Keratinocyte (primary cell): ENCODE measurements around the gene BCAS1. TPM values are rescaled to one million over a fixed set of nuclear protein-coding genes. Genes with fewer than 3 reads are reported as not detected.
A peak's percentile ranks its signal among the peaks of the same experiment; 100 is the strongest.

Source experiments
- DNase-seq: peaks from one replicate; pipeline ENCODE4 v3.0.0-alpha.2; 2011; ENCODE audit warnings: low read depth, missing footprints, low spot score
- FAIRE-seq: peaks from 2 replicates; lab custom pipeline; 2011; peaks lifted over from hg19 to GRCh38; lab: Jason Lieb, UNC
- H2AFZ ChIP-seq: 2 replicates; pipeline ENCODE4 v1.6.0; 2012; ENCODE audit warnings: low read length, control low read depth, inconsistent platforms; ENCODE audit not compliant: control insufficient read depth
- H3K27ac ChIP-seq: 2 replicates; pipeline ENCODE4 v1.5.1; 2011; ENCODE audit warnings: low read length; ENCODE audit not compliant: control insufficient read depth, insufficient read depth
- H3K27me3 ChIP-seq: 3 replicates; pipeline ENCODE4 v1.6.0; 2011; ENCODE audit warnings: low read length; ENCODE audit not compliant: control insufficient read depth, insufficient read depth; ENCODE audit errors: extremely low read depth
- H3K36me3 ChIP-seq, 2 experiments: 2 replicates in 1 of 2; 3 replicates in 1 of 2; pipeline ENCODE4 v1.5.1; 2011; ENCODE audit warnings: low read length in 2 of 2, mild to moderate bottlenecking in 1 of 2; ENCODE audit not compliant: control insufficient read depth in 2 of 2, insufficient read depth in 2 of 2; ENCODE audit errors: extremely low read depth in 1 of 2
- H3K4me1 ChIP-seq: 3 replicates; pipeline ENCODE4 v1.5.1; 2011; ENCODE audit warnings: low read length; ENCODE audit not compliant: control insufficient read depth, insufficient read depth; ENCODE audit errors: extremely low read depth
- H3K4me2 ChIP-seq: 3 replicates; pipeline ENCODE4 v1.6.0; 2011; ENCODE audit warnings: low read depth, low read length; ENCODE audit not compliant: control insufficient read depth, insufficient read depth; ENCODE audit errors: extremely low read depth
- H3K4me3 ChIP-seq, 3 experiments: fragments of 200-600 bp in 1 of 3; sonication (generic) in 1 of 3; 2 replicates in 2 of 3; 3 replicates in 1 of 3; pipeline ENCODE4 v1.5.1; 2011 to 2016; ENCODE audit warnings: low read length in 3 of 3, mild to moderate bottlenecking in 3 of 3, control low read depth in 2 of 3, inconsistent platforms in 1 of 3, low read depth in 1 of 3, mixed read lengths in 1 of 3, mixed run types in 1 of 3, moderate library complexity in 1 of 3; ENCODE audit not compliant: control insufficient read depth in 2 of 3, insufficient read depth in 2 of 3; ENCODE audit errors: extremely low read depth in 1 of 3
- H3K79me2 ChIP-seq: 2 replicates; pipeline ENCODE4 v1.6.0; 2012; ENCODE audit warnings: low read length; ENCODE audit not compliant: control insufficient read depth, insufficient read depth
- H3K9ac ChIP-seq: 3 replicates; pipeline ENCODE4 v1.6.0; 2011; ENCODE audit warnings: low read length; ENCODE audit not compliant: control insufficient read depth, insufficient read depth; ENCODE audit errors: extremely low read depth
- H3K9me1 ChIP-seq: 3 replicates; pipeline ENCODE4 v1.6.0; 2011; ENCODE audit warnings: low read length; ENCODE audit not compliant: control insufficient read depth, insufficient read depth; ENCODE audit errors: extremely low read depth
- H3K9me3 ChIP-seq: 2 replicates; pipeline ENCODE4 v1.5.1; 2012; ENCODE audit warnings: low read depth, low read length; ENCODE audit not compliant: control insufficient read depth
- H4K20me1 ChIP-seq: 3 replicates; pipeline ENCODE4 v1.6.0; 2011; ENCODE audit warnings: low read length; ENCODE audit not compliant: control insufficient read depth, insufficient read depth; ENCODE audit errors: extremely low read depth
- EZH2 ChIP-seq: IDR thresholded peaks from one replicate; pipeline ENCODE4 v1.6.1; 2012; ENCODE audit warnings: inconsistent platforms, mild to moderate bottlenecking, low read length, moderate library complexity
- dilution Hi-C: fragments of 300-500 bp; cut with MboI; formaldehyde crosslinking; loops from one replicate; pipeline ENCODE4 v1.7.0; 2020; ENCODE audit warnings: low sequenced_read_pairs; ENCODE audit not compliant: extremely low pct_ligation_motif_present
- polyA plus RNA-seq, 5 experiments: library from polyadenylated mRNA; depleted of rRNA in 3 of 5; stranded (reverse) in 3 of 5; stranded (forward) in 1 of 5; unstranded in 1 of 5; fragments of >200 nt; gene quantifications; 1 replicate in 1 of 5; 2 replicates in 3 of 5; 3 replicates in 1 of 5; pipeline versions ENCODE4 v1.2.1 to v1.2.3, GENCODE V29; 2011 to 2012; ENCODE audit warnings: missing spikeins in 2 of 5, low read depth in 1 of 5, low replicate concordance in 1 of 5
- TF ChIP-seq, protein P1 (sequence below), 3 experiments: IDR thresholded peaks in 1 of 3; conservative IDR thresholded peaks in 1 of 3; optimal IDR thresholded peaks in 1 of 3; 2 replicates in 2 of 3; 3 replicates in 1 of 3; pipeline versions ENCODE3 to v1.5.1; 2011; ENCODE audit warnings: low read length in 3 of 3, mild to moderate bottlenecking in 3 of 3, moderate library complexity in 2 of 3, control low read depth in 1 of 3, inconsistent platforms in 1 of 3; ENCODE audit not compliant: insufficient read depth in 2 of 3; ENCODE audit errors: extremely low read depth in 1 of 3

The BCAS1 gene
- polyA plus RNA-seq, 1 donor (not counting 4 experiments of a cell fraction or from before 2014, with no cell fraction given), result not detected

DNA sequence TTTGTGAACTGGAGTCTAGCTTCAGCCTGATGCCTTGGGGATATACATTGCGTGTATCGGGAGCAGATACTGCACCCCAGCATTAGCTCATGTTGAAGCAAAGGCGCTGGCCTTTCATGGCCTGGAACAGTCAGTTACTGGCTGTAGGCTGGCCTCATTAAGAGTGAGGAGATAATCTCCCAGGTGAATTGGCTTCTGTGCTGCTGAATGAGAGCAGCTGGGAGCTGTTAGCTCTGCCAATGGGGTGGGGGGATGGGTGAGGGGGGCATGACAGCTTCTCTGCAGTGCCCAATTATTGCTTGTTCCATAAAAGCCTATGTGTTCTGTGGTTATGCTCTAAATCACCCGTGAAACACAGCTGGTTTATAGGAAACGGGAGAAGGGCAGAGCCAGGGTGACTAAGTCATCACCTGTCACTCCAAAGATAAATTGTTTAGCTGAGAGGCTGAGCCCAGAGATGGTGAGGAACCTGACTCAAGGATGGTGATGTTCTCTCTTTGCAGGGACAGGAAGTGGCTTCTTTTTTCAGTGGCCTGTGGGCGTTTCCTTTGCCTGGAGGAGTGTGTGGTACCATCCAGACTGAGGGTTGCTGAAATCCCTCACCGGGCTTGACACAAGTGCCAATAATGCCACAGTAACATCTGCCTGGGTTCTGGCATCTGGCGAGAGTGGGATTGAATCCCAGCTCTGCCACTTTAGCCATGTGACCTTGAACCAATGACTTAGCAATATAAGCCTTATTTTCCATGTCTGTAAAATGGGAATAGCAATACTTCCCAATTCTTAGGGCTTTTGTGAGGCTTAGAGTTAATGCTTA lies 170.8 kb downstream of the BCAS1 start:
- Histone ChIP-seq H3K4me3 (no peak overlapping the region), H3K36me3 (no peaks in the 10 kb centered on the region), H3K4me1 (peaks cover 60% of the 10 kb centered on the region), H3K4me2 (peak overlapping the region; percentile 92), H3K9me3 (no peaks in the 10 kb centered on the region), H4K20me1 (no peaks in the 10 kb centered on the region), H3K9me1 (peaks cover 3% of the 10 kb centered on the region), H3K27ac (peak overlapping the region; percentile 99), H3K27me3 (no peaks in the 10 kb centered on the region), H3K9ac (peak overlapping the region; percentile 55), H2AFZ (peak overlapping the region; percentile 47), H3K79me2 (no peaks in the 10 kb centered on the region)
- dilution Hi-C loops, result no loop called here
- TF ChIP-seq EZH2, result no peak
- TF ChIP-seq, protein P1, sequence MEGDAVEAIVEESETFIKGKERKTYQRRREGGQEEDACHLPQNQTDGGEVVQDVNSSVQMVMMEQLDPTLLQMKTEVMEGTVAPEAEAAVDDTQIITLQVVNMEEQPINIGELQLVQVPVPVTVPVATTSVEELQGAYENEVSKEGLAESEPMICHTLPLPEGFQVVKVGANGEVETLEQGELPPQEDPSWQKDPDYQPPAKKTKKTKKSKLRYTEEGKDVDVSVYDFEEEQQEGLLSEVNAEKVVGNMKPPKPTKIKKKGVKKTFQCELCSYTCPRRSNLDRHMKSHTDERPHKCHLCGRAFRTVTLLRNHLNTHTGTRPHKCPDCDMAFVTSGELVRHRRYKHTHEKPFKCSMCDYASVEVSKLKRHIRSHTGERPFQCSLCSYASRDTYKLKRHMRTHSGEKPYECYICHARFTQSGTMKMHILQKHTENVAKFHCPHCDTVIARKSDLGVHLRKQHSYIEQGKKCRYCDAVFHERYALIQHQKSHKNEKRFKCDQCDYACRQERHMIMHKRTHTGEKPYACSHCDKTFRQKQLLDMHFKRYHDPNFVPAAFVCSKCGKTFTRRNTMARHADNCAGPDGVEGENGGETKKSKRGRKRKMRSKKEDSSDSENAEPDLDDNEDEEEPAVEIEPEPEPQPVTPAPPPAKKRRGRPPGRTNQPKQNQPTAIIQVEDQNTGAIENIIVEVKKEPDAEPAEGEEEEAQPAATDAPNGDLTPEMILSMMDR (optimal IDR thresholded peaks at IDR 0.05 in 1 of 3, IDR thresholded peaks at IDR 0.05 in 1 of 3, conservative IDR thresholded peaks at IDR 0.05 in 1 of 3; ENCODE audit: extremely low read depth in 1 of 3, insufficient read depth in 2 of 3, low read length in 3 of 3), result no peak
- FAIRE-seq (peak; percentile 88), DNase-seq (peak; percentile 78)

DNA sequence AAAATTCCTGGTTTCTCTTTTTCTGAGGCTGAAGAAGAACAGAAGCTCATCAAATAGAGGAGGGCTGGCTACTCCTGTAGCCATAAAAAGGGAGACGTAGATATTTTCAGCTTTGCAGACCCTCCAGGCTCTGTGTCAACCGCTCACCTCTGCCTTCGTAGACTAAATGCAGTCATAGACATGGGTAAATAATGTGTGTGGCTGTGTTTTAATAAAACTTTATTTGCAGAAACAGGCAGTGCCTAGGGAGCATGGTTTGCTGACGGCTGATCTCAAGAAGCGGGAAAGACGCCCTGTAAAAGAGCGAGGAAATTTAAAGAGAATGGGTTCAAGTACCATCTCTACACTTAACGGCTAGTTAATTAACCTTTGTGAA lies 171.8 kb downstream of the BCAS1 start:
- dilution Hi-C loops, result no loop called here
- H3K36me3 ChIP-seq, result no peaks in the 10 kb centered on the region
- H3K4me2 ChIP-seq, result peak overlapping the region; percentile 61
- no peak for TF ChIP-seq EZH2
- TF ChIP-seq, protein P1 (optimal IDR thresholded peaks at IDR 0.05 in 1 of 3, IDR thresholded peaks at IDR 0.05 in 1 of 3, conservative IDR thresholded peaks at IDR 0.05 in 1 of 3; ENCODE audit: extremely low read depth in 1 of 3, insufficient read depth in 2 of 3, low read length in 3 of 3), result no peak
- no peaks in the 10 kb centered on the region for H3K27me3 ChIP-seq
- DNase-seq, result no peak
- H3K9ac ChIP-seq, result peak overlapping the region; percentile 28
- H3K4me3 ChIP-seq, result no peak overlapping the region
- peak overlapping the region; percentile 99 for H3K27ac ChIP-seq
- H3K9me1 ChIP-seq, result peaks cover 3% of the 10 kb centered on the region
- no peak for FAIRE-seq
- H3K9me3 ChIP-seq, result no peaks in the 10 kb centered on the region
- H4K20me1 ChIP-seq, result no peaks in the 10 kb centered on the region
- H3K4me1 ChIP-seq, result peaks cover 57% of the 10 kb centered on the region
- H2AFZ ChIP-seq, result peak overlapping the region; percentile 89
- H3K79me2 ChIP-seq, result no peaks in the 10 kb centered on the region
